Stimulated activated CD4-positive, alpha-beta T cell treated with anti-CD3 and anti-CD28 coated beads, TNF-alpha, amount 100 ng/mL, for 1 hour (primary cell): ENCODE results near the gene HINT1.
"Not testable (repeated sequence)": the region's sequence is repeated elsewhere in the genome, so short reads cannot be mapped to it uniquely, and the experiment has no call there.

ENCODE experiments used
- DNase-seq, 3 donors: peaks; one replicate each; pipeline ENCODE4 v3.0.0-alpha.2; 2020; ENCODE audit warnings: low read depth in 3 of 3, low spot score in 1 of 3

HINT1 gene

GRCh38 chr5:131165119-131165727 lies at the start of gene HINT1:
Gene HINT1 (minus strand): TSS chr5:131165256. CDS start chr5:131165205, 51 bp downstream.
- DNase-seq: peak; percentile 82 to 90 (median 83)

- no peak for DNase-seq
Measured at GRCh38 chr5:131214609-131215227, 49.7 kb upstream of the HINT1 start.

GRCh38 chr5:131212471-131213021 lies 47.5 kb upstream of the HINT1 start:
- DNase-seq: no peak

GRCh38 chr5:131211669-131212068 lies 46.6 kb upstream of the HINT1 start:
- no peak for DNase-seq

GRCh38 chr5:131210151-131210510 lies 45.1 kb upstream of the HINT1 start:
- no peak for DNase-seq

GRCh38 chr5:131209506-131210150 lies 44.6 kb upstream of the HINT1 start:
- peak in 2 of 3 donors; percentile 9 to 32 for DNase-seq

GRCh38 chr5:131209175-131209505 lies 44.1 kb upstream of the HINT1 start:
- no peak for DNase-seq

GRCh38 chr5:131206772-131207171 lies 41.7 kb upstream of the HINT1 start:
- no peak for DNase-seq

GRCh38 chr5:131206061-131206460 lies 41.0 kb upstream of the HINT1 start:
- DNase-seq: no peak

GRCh38 chr5:131204964-131205363 lies 39.9 kb upstream of the HINT1 start:
- DNase-seq: no peak

GRCh38 chr5:131200560-131200959 lies 35.5 kb upstream of the HINT1 start:
- no peak for DNase-seq

GRCh38 chr5:131198625-131199024 lies 33.6 kb upstream of the HINT1 start:
- DNase-seq: no peak

GRCh38 chr5:131196331-131196730 lies 31.3 kb upstream of the HINT1 start:
- DNase-seq: no peak

GRCh38 chr5:131195696-131196095 lies 30.6 kb upstream of the HINT1 start:
- DNase-seq: no peak

GRCh38 chr5:131194725-131195124 lies 29.7 kb upstream of the HINT1 start:
- DNase-seq: no peak

GRCh38 chr5:131193897-131194296 lies 28.8 kb upstream of the HINT1 start:
- DNase-seq: not testable (repeated sequence)

GRCh38 chr5:131193106-131193505 lies 28.1 kb upstream of the HINT1 start:
- DNase-seq: no peak

GRCh38 chr5:131186561-131187256 lies 21.7 kb upstream of the HINT1 start:
- no peak for DNase-seq

GRCh38 chr5:131185523-131186104 lies 20.6 kb upstream of the HINT1 start:
- DNase-seq: no peak

GRCh38 chr5:131182839-131183238 lies 17.8 kb upstream of the HINT1 start:
- no peak for DNase-seq

GRCh38 chr5:131180407-131180806 lies 15.4 kb upstream of the HINT1 start:
- DNase-seq: no peak
